Iris pigment epithelial cell (primary cell): ENCODE results near the gene CTRB2.
"Not testable (repeated sequence)": the region's sequence is repeated elsewhere in the genome, so short reads cannot be mapped to it uniquely, and the experiment has no call there.

Experiments used
- DNase-seq: peaks from one replicate; pipeline ENCODE4 v3.0.0-alpha.2; 2011; ENCODE audit warnings: low read depth

Gene CTRB2

GRCh38 chr16:75226550-75227360 is 19.8 kb upstream of the CTRB2 start:
- DNase-seq: no peak

- DNase-seq: no peak
Measured at GRCh38 chr16:75225678-75226515, 18.9 kb upstream of the CTRB2 start.

DNA sequence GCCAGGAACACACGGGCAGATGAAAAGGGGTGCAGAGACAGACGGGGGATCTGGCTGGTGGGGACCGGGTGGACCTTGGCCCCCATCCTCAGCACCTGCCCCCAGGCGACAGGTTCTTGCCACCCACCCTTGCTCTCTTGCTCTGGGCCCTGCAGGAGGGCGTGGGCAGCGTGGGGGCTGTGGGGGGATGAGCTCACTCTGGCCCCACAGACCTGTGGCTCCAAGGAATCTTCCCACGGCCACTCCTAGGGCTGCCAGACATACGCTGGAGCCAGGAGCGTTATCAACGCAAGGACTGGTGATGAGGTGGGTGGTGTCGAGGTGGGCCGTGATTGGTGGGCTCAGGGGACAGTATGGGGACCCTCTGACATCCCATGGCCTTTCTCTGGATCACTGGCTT is 18.1 kb upstream of the CTRB2 start:
- no peak for DNase-seq

DNA sequence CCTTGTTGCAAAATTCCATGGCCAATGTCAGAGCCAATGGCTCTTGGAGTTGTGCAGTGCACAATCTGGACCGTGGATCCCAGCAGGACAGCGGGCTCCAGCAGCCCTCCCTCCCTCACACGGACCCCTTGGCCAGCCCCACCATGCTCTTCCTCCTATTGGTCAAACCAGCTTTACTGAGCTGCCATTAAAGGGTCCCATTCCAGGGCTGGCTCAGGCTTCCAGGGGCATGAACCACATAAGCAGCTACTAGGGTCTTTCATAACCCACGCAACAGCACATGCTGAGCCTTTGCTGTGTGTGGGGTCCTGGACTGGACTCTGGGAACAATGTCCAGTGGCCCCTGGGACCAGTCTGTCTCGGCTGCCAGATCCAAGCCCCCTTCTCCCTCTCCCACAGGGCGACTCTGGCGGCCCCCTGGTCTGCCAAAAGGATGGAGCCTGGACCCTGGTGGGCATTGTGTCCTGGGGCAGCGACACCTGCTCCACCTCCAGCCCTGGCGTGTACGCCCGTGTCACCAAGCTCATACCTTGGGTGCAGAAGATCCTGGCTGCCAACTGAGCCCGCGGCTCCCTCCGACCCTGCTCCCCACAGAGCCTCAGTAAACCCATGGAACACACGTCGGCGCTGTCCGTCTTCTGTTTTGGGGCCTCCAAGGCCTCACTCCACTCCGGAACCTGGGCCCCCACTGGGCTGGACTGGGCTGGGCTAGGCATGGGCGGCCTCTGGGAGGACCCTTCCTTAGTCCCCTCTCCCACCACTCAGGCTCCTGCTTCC is 17.5 kb upstream of the CTRB2 start:
- DNase-seq: no peak

DNA sequence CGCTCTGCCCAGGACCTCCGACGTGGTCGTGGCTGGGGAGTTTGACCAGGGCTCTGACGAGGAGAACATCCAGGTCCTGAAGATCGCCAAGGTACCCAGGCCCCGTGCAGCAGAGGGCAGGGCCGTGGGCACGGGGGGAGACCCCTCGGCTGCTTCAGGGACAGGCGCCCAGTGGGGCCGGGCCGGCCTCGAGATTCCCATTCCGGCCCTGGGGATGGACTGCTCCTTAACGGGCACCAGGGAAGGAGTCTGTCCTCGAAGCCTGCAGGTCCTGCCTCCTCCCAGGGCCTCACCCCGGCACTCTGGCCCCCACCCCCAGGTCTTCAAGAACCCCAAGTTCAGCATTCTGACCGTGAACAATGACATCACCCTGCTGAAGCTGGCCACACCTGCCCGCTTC is 16.2 kb upstream of the CTRB2 start:
- not testable (repeated sequence) for DNase-seq

DNA sequence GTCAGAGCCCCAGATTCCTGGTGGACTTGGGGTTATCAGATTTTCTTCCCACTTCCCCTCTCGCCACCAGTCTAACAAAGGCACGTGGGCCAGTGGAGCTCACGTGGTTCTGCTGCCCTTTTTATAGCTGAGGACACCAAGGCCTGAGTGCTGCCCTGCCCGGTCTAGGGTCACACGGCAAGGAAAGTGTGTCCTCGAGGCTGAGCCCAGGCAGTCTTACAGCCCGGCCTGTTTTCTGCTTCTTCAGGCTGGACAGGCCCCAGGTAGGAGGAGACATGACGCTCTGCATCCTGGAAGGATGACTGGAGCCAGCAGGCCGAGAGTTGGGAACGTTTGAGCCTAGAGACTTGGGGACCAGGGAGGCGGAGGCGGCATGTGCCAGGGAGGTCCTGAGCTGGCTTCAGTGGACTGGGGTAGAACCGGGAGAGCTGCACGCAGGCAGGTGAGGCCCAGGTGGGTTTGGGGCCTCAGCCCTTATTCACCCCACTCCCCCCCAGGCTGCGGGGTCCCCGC is 15.4 kb upstream of the CTRB2 start:
- DNase-seq: no peak

DNA sequence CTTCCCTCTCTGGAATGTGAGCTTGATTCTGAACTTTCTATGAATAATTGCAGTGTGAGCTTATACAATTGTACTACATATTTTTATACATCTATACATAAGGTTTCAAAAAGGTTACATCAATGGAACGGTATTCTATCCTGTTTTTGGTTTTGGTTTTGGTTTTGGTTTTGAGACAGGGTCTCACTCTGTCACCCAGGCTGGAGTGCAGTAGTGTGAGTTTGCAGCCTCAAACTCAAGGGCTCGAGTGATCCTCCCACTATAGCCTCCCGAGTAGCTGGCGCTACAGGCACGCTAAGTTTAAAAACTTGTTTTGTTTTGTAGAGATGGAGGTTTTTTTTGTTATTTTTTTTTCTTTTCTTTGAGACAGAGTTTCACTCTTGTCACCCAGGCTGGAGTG is 12.9 kb upstream of the CTRB2 start:
- DNase-seq: no peak

GRCh38 chr16:75219088-75219487 is 12.1 kb upstream of the CTRB2 start:
- no peak for DNase-seq

- no peak for DNase-seq
Measured at GRCh38 chr16:75218256-75219076, 11.5 kb upstream of the CTRB2 start, which contains the start of gene CTRB1. CTRB1 (plus strand) TSS chr16:75218988; CDS start chr16:75219008, 20 bp downstream.

DNA sequence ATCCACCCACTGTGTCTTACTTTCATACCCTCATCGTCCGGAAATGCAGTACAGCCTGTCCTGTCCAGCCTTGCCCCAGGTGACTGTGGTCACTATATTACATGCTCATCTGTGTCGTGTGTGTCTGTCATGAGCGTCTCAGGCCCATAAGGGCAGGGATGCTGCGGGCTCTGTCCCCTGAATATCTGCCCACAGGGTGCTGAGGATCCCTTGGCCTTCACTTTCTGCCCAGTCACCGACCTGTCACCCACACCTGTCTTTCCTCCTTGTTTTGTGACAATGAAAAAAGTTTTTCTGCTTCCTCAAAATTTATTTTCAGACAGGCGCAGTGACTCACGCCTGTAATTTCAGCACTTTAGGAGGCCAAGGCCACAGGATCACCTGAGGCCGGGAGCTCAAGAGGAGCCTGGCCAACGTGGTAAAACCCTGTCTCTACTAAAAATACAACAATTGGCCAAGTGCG is 10.5 kb upstream of the CTRB2 start:
- DNase-seq: no peak

- no peak for DNase-seq
Measured at GRCh38 chr16:75216576-75216975, 9.6 kb upstream of the CTRB2 start.

GRCh38 chr16:75216127-75216526 is 9.2 kb upstream of the CTRB2 start:
- DNase-seq: no peak

DNA sequence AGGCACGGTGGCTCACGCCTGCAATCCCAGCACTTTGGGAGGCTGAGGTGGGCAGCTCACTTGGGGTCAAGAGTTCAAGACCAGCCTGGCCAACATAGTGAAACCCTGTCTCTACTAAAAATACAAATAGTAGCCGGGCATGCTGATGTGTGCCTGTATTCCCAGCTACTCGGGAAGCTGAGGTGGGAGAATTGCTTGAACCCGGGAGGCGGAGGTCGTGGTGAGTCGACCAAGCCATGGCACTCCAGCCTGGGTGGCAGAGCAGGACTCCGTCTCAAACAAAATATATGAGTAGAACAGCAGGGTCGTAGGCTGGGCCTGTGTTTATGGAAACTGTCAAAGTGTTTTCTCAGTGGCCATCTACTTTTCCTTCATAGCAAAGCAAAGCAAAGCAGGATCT is 4.3 kb upstream of the CTRB2 start:
- DNase-seq: not testable (repeated sequence)

DNA sequence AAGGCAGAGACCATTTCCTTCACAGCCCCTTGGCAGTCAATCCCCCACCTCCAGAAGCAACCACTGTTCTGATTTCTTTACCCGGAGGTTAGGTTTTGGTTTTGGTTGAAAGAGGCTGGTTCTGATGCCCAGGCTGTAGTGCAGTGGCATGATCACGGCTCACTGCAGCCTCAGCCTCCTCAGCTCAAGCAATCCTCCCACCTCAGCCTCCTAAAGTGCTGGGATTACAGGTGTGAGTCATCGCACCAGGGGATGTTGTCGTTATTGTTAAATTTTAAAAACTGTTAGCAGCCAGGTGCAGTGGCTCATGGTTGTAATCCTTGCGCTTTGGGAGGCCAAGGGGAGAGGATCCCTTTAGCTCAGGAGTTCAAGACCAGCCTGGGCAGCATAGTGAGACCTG is 3.0 kb upstream of the CTRB2 start:
- no peak for DNase-seq

GRCh38 chr16:75209514-75209913 is 2.6 kb upstream of the CTRB2 start:
- DNase-seq: not testable (repeated sequence)

DNA sequence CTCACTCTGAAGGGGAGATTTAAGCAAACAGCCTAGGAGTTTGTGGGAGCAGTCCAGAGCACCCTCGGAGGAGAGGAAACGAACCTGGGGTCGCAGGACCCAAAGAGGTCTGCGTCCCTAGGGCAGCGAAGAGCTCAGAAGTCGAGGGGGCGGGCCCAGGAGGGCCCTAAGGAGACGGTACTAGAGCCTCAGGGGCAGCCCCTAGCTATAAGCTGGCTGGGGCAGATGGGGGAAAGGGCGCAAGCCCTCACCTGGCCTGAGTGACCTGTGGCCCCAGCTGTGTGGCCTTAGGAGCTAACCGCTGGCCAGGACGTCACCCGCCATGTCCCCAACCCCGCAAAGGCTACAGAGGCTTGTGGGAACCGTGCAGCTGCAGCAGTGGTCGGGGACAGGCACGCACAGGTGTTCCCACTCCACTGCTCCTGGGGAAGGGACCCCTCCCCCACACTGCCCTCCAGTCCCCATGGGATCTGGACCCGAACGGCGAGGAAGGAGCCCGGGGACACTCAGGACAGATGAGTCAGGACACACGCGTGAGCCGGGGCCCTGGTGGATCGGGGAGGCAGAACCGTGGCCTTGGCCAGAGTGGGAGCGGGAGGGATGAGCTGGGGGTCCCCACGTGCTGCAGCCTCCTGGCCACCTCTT is 2.0 kb upstream of the CTRB2 start:
- no peak for DNase-seq

GRCh38 chr16:75208242-75208825 is 1.4 kb upstream of the CTRB2 start:
- DNase-seq: no peak

DNA sequence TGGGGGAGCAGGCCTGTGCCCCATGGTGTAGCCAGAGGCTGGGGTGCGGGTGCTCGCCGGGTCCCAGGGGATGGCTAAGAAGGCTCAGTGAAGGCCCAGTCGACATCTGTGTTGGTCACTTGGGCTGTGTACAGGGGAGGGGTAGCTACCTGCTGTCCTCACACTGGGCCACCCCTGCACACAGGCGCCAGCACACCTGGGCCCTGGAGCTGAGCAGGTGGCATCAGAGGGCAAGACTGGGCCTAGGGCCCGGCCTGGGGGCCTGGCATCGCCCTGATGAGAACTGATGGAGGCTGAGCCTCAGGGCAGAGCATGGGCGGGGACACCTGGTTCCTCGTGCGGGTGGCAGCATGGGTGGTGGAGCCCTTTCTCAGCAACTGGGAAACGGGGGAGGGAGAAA is 870 bp upstream of the CTRB2 start:
- DNase-seq: no peak

DNA sequence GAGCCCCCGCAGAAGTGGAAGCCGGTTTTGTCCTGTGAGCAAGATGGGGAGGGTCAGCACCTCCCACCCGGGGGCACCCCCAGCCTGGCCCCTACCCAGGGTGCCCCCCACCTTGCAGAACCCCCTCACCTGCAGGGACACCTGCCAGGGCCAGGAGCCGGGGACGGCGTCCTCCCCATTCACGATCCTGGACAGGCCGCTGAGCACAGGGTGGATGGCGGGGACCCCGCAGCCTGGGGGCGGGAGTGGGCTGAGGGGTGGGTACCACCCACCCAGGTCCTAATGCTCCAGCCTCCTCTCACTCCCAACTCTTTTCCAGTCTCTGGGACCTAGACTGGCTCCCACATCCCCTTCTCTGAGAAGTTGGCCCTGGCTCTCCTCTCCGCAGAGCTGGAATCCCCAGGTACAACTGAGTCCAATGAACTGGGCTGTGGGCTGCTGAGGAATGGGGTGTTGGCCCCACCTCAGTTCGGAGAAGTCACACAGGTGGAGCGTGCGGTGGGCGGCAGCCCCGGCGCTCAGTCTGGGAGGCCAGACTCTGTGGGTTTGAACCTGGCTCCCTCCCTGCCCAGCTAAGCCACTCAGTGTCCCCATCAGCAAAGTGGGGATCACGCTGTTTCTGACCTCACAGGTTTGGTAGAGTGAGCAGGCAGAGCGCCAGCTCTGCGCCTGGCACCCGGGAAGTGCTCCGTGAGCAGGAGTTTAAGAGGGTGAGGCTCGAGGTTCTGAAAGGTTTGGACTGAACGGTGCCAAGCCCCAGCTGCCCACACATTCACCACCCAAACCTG is 806 bp downstream of the CTRB2 start:
- not testable (repeated sequence) for DNase-seq
